ENCODE data around the gene PGA5.
A peak's percentile ranks its signal among the peaks of the same experiment; 100 is the strongest.

The PGA5 gene

GRCh38 chr11:61287338-61287977 lies 46.5 kb downstream of the PGA5 start:
- TF ChIP-seq CTCF (IDR thresholded peaks at IDR 0.05; ENCODE audit: insufficient read depth, missing control alignments): no peak
- DNase-seq (ENCODE audit: insufficient read length, low spot score) (no peak), FAIRE-seq (no peak)

GRCh38 chr11:61290905-61291690 lies 50.1 kb downstream of the PGA5 start:
- no peak for DNase-seq (ENCODE audit: insufficient read length, low spot score)
- no peak for FAIRE-seq
- TF ChIP-seq CTCF (IDR thresholded peaks at IDR 0.05; ENCODE audit: insufficient read depth, missing control alignments): peak; percentile 18

- TF ChIP-seq CTCF (IDR thresholded peaks at IDR 0.05; ENCODE audit: insufficient read depth, missing control alignments): no peak
- no peak for FAIRE-seq
- DNase-seq (ENCODE audit: insufficient read length, low spot score): no peak
These were observed 51.4 kb downstream of the PGA5 start for GRCh38 chr11:61292356-61292755.

- no peak for TF ChIP-seq CTCF (IDR thresholded peaks at IDR 0.05; ENCODE audit: insufficient read depth, missing control alignments)
- FAIRE-seq (no peak), DNase-seq (ENCODE audit: insufficient read length, low spot score) (peak; percentile 56)
These were observed 53.1 kb downstream of the PGA5 start for GRCh38 chr11:61293867-61294716.

GRCh38 chr11:61294717-61295595 lies 54.0 kb downstream of the PGA5 start, which contains the start of gene VWCE:
VWCE (minus strand) TSS chr11:61295316; CDS start chr11:61295037, 279 bp downstream.
- peak; percentile 28 for TF ChIP-seq CTCF (IDR thresholded peaks at IDR 0.05; ENCODE audit: insufficient read depth, missing control alignments)
- FAIRE-seq (no peak), DNase-seq (ENCODE audit: insufficient read length, low spot score) (peak; percentile 78)

GRCh38 chr11:61295596-61295926 lies 54.6 kb downstream of the PGA5 start:
- DNase-seq (ENCODE audit: insufficient read length, low spot score) (no peak), FAIRE-seq (no peak)
- TF ChIP-seq CTCF (IDR thresholded peaks at IDR 0.05; ENCODE audit: insufficient read depth, missing control alignments): no peak
